ENCODE results near the gene PDE8A. TPM values are rescaled to one million over a fixed set of nuclear protein-coding genes. Genes with fewer than 3 reads are reported as not detected.
A peak's percentile ranks its signal among the peaks of the same experiment; 100 is the strongest.

PDE8A gene
- total and polyA plus RNA-seq, 2 donors (not counting 1 experiment from before 2014, with no cell fraction given) = 17.4 to 51.1 TPM

DNA sequence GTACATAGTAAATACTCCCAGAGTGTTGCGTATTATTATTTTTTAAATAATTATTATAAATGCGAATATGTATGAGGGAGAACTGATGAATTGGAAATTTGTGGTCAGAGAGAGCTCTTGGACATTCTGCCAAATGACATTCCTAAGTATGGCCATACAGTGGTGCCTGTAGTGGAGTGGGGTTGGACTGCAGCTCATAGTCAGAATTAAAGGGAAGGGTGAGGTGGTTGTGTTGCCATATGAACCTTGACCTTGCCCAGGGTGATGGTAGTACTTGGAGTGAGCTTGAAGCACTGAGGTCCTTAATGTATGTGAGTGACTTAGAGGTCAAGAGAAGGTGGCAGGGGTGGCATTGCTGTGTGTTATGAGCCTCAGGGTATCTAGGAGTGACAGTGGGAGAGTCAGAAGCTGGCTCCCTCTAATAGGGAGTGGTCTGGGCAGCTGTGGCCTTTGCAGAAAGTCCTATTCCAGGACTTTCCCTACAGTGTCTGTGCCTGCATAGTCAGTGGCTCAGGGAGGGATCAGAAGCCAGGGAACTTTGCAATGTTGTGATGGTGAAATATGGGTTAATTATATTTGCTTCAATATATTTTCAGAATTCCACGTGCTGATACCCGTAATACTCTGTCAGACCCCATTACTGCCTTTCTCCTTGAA lies 26.2 kb downstream of the PDE8A start:
- no peak overlapping the region for H3K27ac Mint-ChIP-seq
- Histone ChIP-seq H3K36me3 (replicated peaks in 1 of 2; ENCODE audit: control extremely low read depth in 1 of 2, control insufficient read depth in 1 of 2, extremely low read depth in 1 of 2, insufficient read depth in 2 of 2, low read length in 1 of 2) (no peaks in the 10 kb centered on the region), H3K27me3 (replicated peaks in 1 of 4; ENCODE audit: control extremely low read depth in 1 of 4, control insufficient read depth in 3 of 4, insufficient read depth in 4 of 4, low read length in 3 of 4) (no peaks in the 10 kb centered on the region), H4K20me1 (ENCODE audit: control insufficient read depth, insufficient read depth, low read length, poor library complexity, severe bottlenecking) (peaks cover 6% of the 10 kb centered on the region), H3K79me2 (ENCODE audit: control insufficient read depth, insufficient read depth, low read length) (peaks cover 50% of the 10 kb centered on the region), H3K9ac (ENCODE audit: low read length) (no peak overlapping the region), H3K4me2 (replicated peaks; ENCODE audit: low read depth, low read length, poor library complexity, severe bottlenecking) (no peak overlapping the region), H3K4me1 (ENCODE audit: control insufficient read depth in 2 of 2, insufficient read depth in 2 of 2, low read length in 2 of 2) (peaks cover 46 to 56% of the 10 kb centered on the region in 2 donors), H3K9me3 (ENCODE audit: control extremely low read depth in 1 of 3, control insufficient read depth in 2 of 3, insufficient read depth in 1 of 3, low read length in 2 of 3) (no peaks in the 10 kb centered on the region), H3K27ac (ENCODE audit: low read length in 2 of 2) (no peak overlapping the region), H3K4me3 (ENCODE audit: control extremely low read depth in 1 of 5, extremely low read depth in 1 of 5, insufficient read depth in 1 of 5, low read depth in 2 of 5, low read length in 4 of 5) (no peak overlapping the region), H2AFZ (ENCODE audit: insufficient read depth, low read depth, low read length, poor library complexity, severe bottlenecking) (no peak overlapping the region)
- H3K9me3 Mint-ChIP-seq (ENCODE audit: insufficient read depth) = no peaks in the 10 kb centered on the region
- H3K4me1 Mint-ChIP-seq = peaks cover 64% of the 10 kb centered on the region
- intact Hi-C loops (cut with micrococcal nuclease) = no loop called here
- ATAC-seq (ENCODE audit: low read depth) (no peak), DNase-seq (no peak)
- WGBS (ENCODE audit: insufficient coverage) = no CpG with 5 or more reads among the region's 4 CpGs
- ChIA-PET POLR2A (no interaction called here), CTCF (interaction anchor here (0.9 to 1.5 kb wide), 3 partner anchors 24 to 63 kb away, joined by 3 to 4 read pairs (median 3); no protein-coding TSS in a partner anchor)
- H3K27me3 Mint-ChIP-seq = no peaks in the 10 kb centered on the region
- H3K4me3 Mint-ChIP-seq = no peak overlapping the region
- no peak for TF ChIP-seq EZH2 (IDR thresholded peaks at IDR 0.05; ENCODE audit: borderline replicate concordance, insufficient read depth, low read depth, low read length, poor library complexity, severe bottlenecking)
- TF ChIP-seq, protein P1, sequence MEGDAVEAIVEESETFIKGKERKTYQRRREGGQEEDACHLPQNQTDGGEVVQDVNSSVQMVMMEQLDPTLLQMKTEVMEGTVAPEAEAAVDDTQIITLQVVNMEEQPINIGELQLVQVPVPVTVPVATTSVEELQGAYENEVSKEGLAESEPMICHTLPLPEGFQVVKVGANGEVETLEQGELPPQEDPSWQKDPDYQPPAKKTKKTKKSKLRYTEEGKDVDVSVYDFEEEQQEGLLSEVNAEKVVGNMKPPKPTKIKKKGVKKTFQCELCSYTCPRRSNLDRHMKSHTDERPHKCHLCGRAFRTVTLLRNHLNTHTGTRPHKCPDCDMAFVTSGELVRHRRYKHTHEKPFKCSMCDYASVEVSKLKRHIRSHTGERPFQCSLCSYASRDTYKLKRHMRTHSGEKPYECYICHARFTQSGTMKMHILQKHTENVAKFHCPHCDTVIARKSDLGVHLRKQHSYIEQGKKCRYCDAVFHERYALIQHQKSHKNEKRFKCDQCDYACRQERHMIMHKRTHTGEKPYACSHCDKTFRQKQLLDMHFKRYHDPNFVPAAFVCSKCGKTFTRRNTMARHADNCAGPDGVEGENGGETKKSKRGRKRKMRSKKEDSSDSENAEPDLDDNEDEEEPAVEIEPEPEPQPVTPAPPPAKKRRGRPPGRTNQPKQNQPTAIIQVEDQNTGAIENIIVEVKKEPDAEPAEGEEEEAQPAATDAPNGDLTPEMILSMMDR (IDR thresholded peaks at IDR 0.05) = no peak

- peaks cover 41 to 53% of the 10 kb centered on the region in 2 donors for H3K4me1 ChIP-seq (ENCODE audit: control insufficient read depth in 2 of 2, insufficient read depth in 2 of 2, low read length in 2 of 2)
- H3K36me3 ChIP-seq (replicated peaks in 1 of 2; ENCODE audit: control extremely low read depth in 1 of 2, control insufficient read depth in 1 of 2, extremely low read depth in 1 of 2, insufficient read depth in 2 of 2, low read length in 1 of 2) = no peaks in the 10 kb centered on the region
- H3K4me3 Mint-ChIP-seq = peak overlapping the region; percentile 27
- H3K9me3 Mint-ChIP-seq (ENCODE audit: insufficient read depth) = no peaks in the 10 kb centered on the region
- H3K9ac ChIP-seq (ENCODE audit: low read length) = no peak overlapping the region
- peaks cover 58% of the 10 kb centered on the region for H3K79me2 ChIP-seq (ENCODE audit: control insufficient read depth, insufficient read depth, low read length)
- H3K4me3 ChIP-seq (ENCODE audit: control extremely low read depth in 1 of 5, extremely low read depth in 1 of 5, insufficient read depth in 1 of 5, low read depth in 2 of 5, low read length in 4 of 5) = no peak overlapping the region
- CTCF ChIA-PET = interaction anchor here (1.2 to 1.5 kb wide), 2 partner anchors 23 to 36 kb away, joined by 3 to 4 read pairs; no protein-coding TSS in a partner anchor
- WGBS (ENCODE audit: insufficient coverage) = 87% methylated on average over 4 of the region's 5 CpGs
- peaks cover 6% of the 10 kb centered on the region for H4K20me1 ChIP-seq (ENCODE audit: control insufficient read depth, insufficient read depth, low read length, poor library complexity, severe bottlenecking)
- H3K4me2 ChIP-seq (replicated peaks; ENCODE audit: low read depth, low read length, poor library complexity, severe bottlenecking) = peak overlapping the region; percentile 37
- TF ChIP-seq, protein P1 (IDR thresholded peaks at IDR 0.05) = no peak
- no peak for TF ChIP-seq EZH2 (IDR thresholded peaks at IDR 0.05; ENCODE audit: borderline replicate concordance, insufficient read depth, low read depth, low read length, poor library complexity, severe bottlenecking)
- peak overlapping the region; percentile 28 for H3K27ac Mint-ChIP-seq
- no peaks in the 10 kb centered on the region for H3K27me3 Mint-ChIP-seq
- H3K4me1 Mint-ChIP-seq = peaks cover 61% of the 10 kb centered on the region
- no peaks in the 10 kb centered on the region for H3K27me3 ChIP-seq (replicated peaks in 1 of 4; ENCODE audit: control extremely low read depth in 1 of 4, control insufficient read depth in 3 of 4, insufficient read depth in 4 of 4, low read length in 3 of 4)
- no peak overlapping the region for H2AFZ ChIP-seq (ENCODE audit: insufficient read depth, low read depth, low read length, poor library complexity, severe bottlenecking)
- no peak for ATAC-seq (ENCODE audit: low read depth)
- POLR2A ChIA-PET = no interaction called here
- H3K27ac ChIP-seq (ENCODE audit: low read length in 2 of 2) = peak overlapping the region in 1 of 2 donors; percentile 54
- intact Hi-C loops (cut with micrococcal nuclease) = no loop called here
- DNase-seq = no peak
- no peaks in the 10 kb centered on the region for H3K9me3 ChIP-seq (ENCODE audit: control extremely low read depth in 1 of 3, control insufficient read depth in 2 of 3, insufficient read depth in 1 of 3, low read length in 2 of 3)
These were observed 27.0 kb downstream of the PDE8A start for GRCh38 chr15:85008474-85009260.

Data from B cell (primary cell).